ENCODE measurements around the gene ATP5PB.

The ATP5PB gene

DNA sequence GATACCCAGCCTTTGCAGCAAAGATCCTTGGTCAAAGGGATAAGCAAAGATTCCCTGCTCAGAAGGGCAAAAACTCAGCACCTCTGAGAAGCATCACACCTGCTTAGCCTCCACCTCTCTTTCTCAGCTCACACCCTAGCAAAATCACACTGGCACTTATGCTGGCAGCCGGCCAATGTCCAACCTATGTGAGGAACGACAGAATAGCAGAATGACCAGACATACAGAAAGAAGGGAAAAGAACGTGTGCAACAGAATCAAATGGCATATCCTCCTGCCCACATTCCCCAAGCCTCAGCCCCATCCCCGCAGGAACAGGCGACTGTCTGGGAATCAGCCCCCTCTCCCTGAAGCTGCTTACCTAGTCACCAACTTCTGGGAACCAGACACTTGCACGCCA, 54.8 kb downstream of the ATP5PB start:
- DNase-seq (ENCODE audit: low read depth in 4 of 4, low spot score in 1 of 4): no peak

- DNase-seq (ENCODE audit: low read depth in 4 of 4, low spot score in 1 of 4): no peak
Observed at GRCh38 chr1:111505641-111506119, 56.4 kb downstream of the ATP5PB start.

GRCh38 chr1:111506561-111506960, 57.3 kb downstream of the ATP5PB start:
- DNase-seq (ENCODE audit: low read depth in 4 of 4, low spot score in 1 of 4): no peak

GRCh38 chr1:111507411-111508201, 58.3 kb downstream of the ATP5PB start:
- DNase-seq (ENCODE audit: low read depth in 4 of 4, low spot score in 1 of 4): peak in 2 of 4 experiments; percentile 39 to 41

DNA sequence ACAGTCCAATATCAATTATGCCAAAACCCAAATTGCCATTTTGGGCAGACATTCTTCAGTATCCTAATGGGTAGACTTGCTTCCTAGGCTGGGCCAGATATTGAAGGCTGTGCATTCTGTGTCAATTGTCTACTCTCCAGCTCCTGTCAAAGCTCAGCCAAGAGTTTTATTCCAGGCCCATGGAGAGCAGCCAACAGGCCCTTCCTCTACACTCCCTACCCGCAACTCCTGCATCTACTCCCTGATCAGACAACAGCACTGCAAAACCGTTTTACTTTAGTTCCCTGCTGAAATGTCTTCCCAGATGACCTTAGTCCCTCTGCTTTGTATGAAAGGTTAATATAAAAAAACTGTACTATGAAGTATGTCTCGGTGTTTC, 60.7 kb downstream of the ATP5PB start:
- DNase-seq (ENCODE audit: low read depth in 4 of 4, low spot score in 1 of 4): no peak

DNA sequence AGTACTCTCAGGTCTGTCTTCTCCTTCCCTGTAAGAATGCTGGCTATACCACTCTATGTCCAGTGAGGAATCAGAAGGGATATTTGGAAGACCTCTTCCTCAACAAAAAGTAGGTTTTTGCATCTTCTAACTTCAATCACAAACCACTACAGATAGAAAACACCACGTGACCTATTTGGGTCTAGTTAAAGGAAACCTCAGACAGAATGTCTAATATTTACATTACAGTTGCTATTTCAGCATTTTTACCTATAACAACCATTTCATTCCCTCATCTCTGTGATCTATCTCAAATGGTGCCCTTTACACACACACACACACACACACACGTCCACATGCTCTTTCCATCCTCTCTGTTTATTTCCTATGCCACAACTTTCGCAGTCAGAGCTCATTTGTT, 62.1 kb downstream of the ATP5PB start:
- DNase-seq (ENCODE audit: low read depth in 4 of 4, low spot score in 1 of 4): no peak

Data from stimulated activated CD4-positive, alpha-beta T cell treated with anti-CD3 and anti-CD28 coated beads, Interleukin-1b, Interleukin-23, amount 100 ng/mL, for 24 hours (primary cell).